Activated effector memory CD4-positive, alpha-beta T cell treated with anti-CD3 and anti-CD28 coated beads, Interleukin-2, amount 50 U/mL, for 16 hours (primary cell): ENCODE data around the gene ALDH1L2.

Source experiments
- DNase-seq: peaks from one replicate; pipeline ENCODE4 v3.0.0-alpha.2; 2020

ALDH1L2 gene

GRCh38 chr12:104975587-104976343 is 108.5 kb downstream of the ALDH1L2 start:
- DNase-seq, result no peak

GRCh38 chr12:104974626-104975290 is 109.5 kb downstream of the ALDH1L2 start:
- DNase-seq, result no peak

DNA sequence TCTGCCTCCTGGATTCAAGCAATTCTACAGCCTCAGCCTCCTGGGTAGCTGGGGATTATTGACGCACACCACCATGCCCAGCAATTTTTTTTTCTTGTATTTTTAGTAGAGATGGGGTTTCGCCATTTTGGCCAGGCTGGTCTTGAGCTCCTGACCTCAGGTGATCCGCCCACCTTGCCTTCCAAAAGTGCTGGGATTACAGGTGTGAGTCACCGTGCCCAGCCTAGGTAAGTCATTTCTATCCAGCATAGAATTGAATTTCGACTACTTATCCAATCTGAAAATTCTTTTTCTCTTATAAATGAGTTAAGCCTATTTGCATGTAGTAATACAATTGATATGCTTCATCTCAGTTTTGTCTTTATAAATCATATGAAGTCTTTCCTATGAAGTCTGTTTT is 111.0 kb downstream of the ALDH1L2 start:
- DNase-seq, result no peak

DNA sequence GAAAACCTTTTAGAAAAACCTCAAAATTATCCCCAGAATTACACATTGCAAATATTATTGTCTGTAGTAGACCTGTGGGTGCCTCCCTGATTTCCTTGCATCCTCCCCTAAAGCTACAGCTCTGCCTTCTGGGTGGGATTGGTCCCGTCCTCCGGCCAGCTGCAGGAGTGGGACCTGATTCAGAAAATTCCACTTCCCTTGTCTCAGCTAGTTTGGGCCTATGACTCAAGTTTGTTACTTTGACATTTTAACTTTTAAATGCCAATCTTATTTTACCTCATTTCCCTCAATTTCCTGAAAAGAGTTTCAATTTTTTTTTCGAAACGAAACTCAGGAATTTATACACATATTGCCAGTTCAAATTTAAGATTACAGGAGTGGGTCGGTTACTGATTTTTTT is 113.0 kb downstream of the ALDH1L2 start:
- no peak for DNase-seq
